Calu3 (cell line): ENCODE measurements around the gene CYFIP1. TPM values are rescaled to one million over a fixed set of nuclear protein-coding genes. Genes with fewer than 3 reads are reported as not detected.

Experiments used
- BruUV-seq: library from RNA; stranded (reverse); fragments of 400-500 nt; replicated peaks from 2 replicates; lab custom pipeline; 2021; lab: Mats Ljungman, UMichigan
- CTCF ChIA-PET: fragments of 300-600 bp; sonication (Branson Sonifier 250); formaldehyde crosslinking; loops from one replicate; lab custom pipeline; 2022; ENCODE audit warnings: antibody characterized with exemption; lab: Charles Lee
- DNase-seq: peaks from one replicate; pipeline ENCODE4 v3.0.0; 2022
- H3K27ac Mint-ChIP-seq: one replicate; pipeline ENCODE4 v1.8.0; 2022; ENCODE audit warnings: mixed read lengths; ENCODE audit not compliant: unreplicated experiment
- H3K27me3 Mint-ChIP-seq: one replicate; pipeline ENCODE4 v1.8.0; 2022; ENCODE audit warnings: mixed read lengths; ENCODE audit not compliant: unreplicated experiment
- H3K36me3 Mint-ChIP-seq: one replicate; pipeline ENCODE4 v1.8.0; 2022; ENCODE audit warnings: mild to moderate bottlenecking, moderate library complexity, mixed read lengths; ENCODE audit not compliant: insufficient read depth, unreplicated experiment
- H3K4me1 Mint-ChIP-seq: one replicate; pipeline ENCODE4 v1.8.0; 2022; ENCODE audit warnings: mild to moderate bottlenecking, low read depth, mixed read lengths; ENCODE audit not compliant: unreplicated experiment
- H3K4me3 Mint-ChIP-seq: one replicate; pipeline ENCODE4 v1.8.0; 2022; ENCODE audit warnings: mild to moderate bottlenecking, low read depth, moderate library complexity, mixed read lengths; ENCODE audit not compliant: unreplicated experiment
- H3K9me3 Mint-ChIP-seq: one replicate; pipeline ENCODE4 v1.8.0; 2022; ENCODE audit warnings: low read depth, mixed read lengths; ENCODE audit not compliant: unreplicated experiment
- intact Hi-C: fragments of 100-400 bp; cut with micrococcal nuclease; formaldehyde crosslinking; loops from one replicate; pipeline ENCODE4 v1.10.0; 2022; ENCODE audit not compliant: unreplicated experiment
- total RNA-seq: library from RNA; stranded (reverse); gene quantifications from 2 replicates; pipeline ENCODE4 v1.2.3, GENCODE V29; 2022
- TF ChIP-seq, protein P1 (sequence below): fragments of 200-600 bp; IDR thresholded peaks from one replicate; pipeline ENCODE4 v1.8.0; 2022; ENCODE audit warnings: antibody characterized with exemption; ENCODE audit not compliant: unreplicated experiment

The CYFIP1 gene
- total RNA-seq, 1 experiment from 2014 or later, result 60.1 TPM

DNA sequence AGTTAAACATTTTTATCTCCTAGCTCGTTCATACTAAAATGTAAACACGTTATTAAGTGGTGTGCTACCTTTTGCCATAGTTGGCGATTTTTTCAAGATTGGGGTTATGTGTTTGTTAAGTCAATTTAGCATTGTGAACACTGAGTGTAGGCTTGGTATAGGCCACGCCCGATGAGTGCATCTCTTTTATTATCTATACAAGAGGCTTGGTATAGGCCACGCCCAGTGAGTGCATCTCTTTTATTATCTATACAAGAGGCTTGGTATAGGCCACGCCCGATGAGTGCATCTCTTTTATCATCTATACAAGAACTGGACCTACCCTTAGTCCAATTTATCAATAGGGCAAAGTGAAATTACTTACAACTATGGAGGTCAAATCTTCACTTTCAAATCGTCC, 71.3 kb downstream of the CYFIP1 start:
- BruUV-seq, result no TSS peak
- peaks cover 12% of the 10 kb centered on the region for H3K36me3 Mint-ChIP-seq
- CTCF ChIA-PET, result no interaction called here
- no peak overlapping the region for H3K4me3 Mint-ChIP-seq
- H3K4me1 Mint-ChIP-seq, result no peaks in the 10 kb centered on the region
- H3K27ac Mint-ChIP-seq, result no peak overlapping the region
- H3K9me3 Mint-ChIP-seq, result no peaks in the 10 kb centered on the region
- no peaks in the 10 kb centered on the region for H3K27me3 Mint-ChIP-seq
- TF ChIP-seq, protein P1, sequence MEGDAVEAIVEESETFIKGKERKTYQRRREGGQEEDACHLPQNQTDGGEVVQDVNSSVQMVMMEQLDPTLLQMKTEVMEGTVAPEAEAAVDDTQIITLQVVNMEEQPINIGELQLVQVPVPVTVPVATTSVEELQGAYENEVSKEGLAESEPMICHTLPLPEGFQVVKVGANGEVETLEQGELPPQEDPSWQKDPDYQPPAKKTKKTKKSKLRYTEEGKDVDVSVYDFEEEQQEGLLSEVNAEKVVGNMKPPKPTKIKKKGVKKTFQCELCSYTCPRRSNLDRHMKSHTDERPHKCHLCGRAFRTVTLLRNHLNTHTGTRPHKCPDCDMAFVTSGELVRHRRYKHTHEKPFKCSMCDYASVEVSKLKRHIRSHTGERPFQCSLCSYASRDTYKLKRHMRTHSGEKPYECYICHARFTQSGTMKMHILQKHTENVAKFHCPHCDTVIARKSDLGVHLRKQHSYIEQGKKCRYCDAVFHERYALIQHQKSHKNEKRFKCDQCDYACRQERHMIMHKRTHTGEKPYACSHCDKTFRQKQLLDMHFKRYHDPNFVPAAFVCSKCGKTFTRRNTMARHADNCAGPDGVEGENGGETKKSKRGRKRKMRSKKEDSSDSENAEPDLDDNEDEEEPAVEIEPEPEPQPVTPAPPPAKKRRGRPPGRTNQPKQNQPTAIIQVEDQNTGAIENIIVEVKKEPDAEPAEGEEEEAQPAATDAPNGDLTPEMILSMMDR, result no peak
- no peak for DNase-seq
- intact Hi-C loops, result no loop called here

DNA sequence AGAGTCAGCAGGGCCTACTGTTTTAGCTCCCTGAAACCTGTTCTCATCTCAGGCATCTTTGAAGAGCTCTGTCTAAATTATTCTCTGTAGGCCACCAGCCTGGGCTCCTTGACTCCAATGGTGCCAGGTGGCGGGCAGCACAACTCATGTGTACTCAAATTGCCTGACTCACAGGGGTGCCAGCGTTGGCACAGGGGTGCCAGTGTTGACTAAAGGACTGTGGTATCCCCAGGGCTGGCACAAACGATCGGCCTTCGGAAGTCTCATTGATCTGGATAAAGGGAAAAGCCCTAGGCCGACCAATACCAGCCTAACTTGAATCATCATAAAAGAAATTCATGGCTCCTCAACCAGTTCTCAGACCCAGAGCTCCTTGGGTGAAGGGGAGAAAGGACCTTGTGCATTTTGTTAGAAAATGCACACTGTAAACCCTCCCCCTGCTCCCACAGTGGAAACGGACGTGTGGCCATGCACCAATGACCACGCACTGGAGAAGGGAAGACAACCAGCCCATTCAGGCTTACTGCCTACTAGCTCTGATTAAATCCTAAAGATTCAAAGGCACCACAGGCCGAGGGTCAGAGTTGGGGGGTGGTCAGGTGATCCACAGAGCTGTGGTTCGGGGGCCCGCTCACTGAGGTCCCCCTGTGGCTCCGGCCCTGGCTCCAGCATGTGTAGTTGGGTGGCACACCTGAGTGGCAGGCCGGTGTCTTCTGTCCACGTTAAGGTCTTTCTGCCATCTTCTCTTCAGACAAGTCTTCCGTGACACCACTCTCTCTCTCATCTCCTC, 72.8 kb downstream of the CYFIP1 start:
- no peak for DNase-seq
- H3K4me3 Mint-ChIP-seq, result no peak overlapping the region
- no peaks in the 10 kb centered on the region for H3K4me1 Mint-ChIP-seq
- H3K27me3 Mint-ChIP-seq, result no peaks in the 10 kb centered on the region
- intact Hi-C loops, result no loop called here
- no peak overlapping the region for H3K27ac Mint-ChIP-seq
- BruUV-seq, result no TSS peak
- TF ChIP-seq, protein P1, result no peak
- H3K9me3 Mint-ChIP-seq, result no peaks in the 10 kb centered on the region
- CTCF ChIA-PET, result no interaction called here
- peaks cover 9% of the 10 kb centered on the region for H3K36me3 Mint-ChIP-seq

- Mint-ChIP-seq H3K27me3 (no peaks in the 10 kb centered on the region), H3K27ac (no peak overlapping the region)
- BruUV-seq, result no TSS peak
These were observed 75.4 kb downstream of the CYFIP1 start for GRCh38 chr15:22904736-22905135.

GRCh38 chr15:22903961-22904534, 76.1 kb downstream of the CYFIP1 start:
- no peaks in the 10 kb centered on the region for H3K4me1 Mint-ChIP-seq
- TF ChIP-seq, protein P1, result no peak
- no peaks in the 10 kb centered on the region for H3K9me3 Mint-ChIP-seq
- H3K4me3 Mint-ChIP-seq, result no peak overlapping the region
- peaks cover 5% of the 10 kb centered on the region for H3K36me3 Mint-ChIP-seq
- BruUV-seq, result no TSS peak
- DNase-seq, result no peak
- CTCF ChIA-PET, result no interaction called here
- intact Hi-C loops, result no loop called here
- no peaks in the 10 kb centered on the region for H3K27me3 Mint-ChIP-seq
- no peak overlapping the region for H3K27ac Mint-ChIP-seq

More at GRCh38 chr15:22904736-22905135, 75.4 kb downstream of the CYFIP1 start:
- H3K36me3 Mint-ChIP-seq, result peaks cover 5% of the 10 kb centered on the region
- TF ChIP-seq, protein P1, result no peak
- no peaks in the 10 kb centered on the region for H3K4me1 Mint-ChIP-seq
- intact Hi-C loops, result no loop called here
- no peaks in the 10 kb centered on the region for H3K9me3 Mint-ChIP-seq
- CTCF ChIA-PET, result no interaction called here
- H3K4me3 Mint-ChIP-seq, result no peak overlapping the region
- no peak for DNase-seq
